Measurements from ENCODE around the gene IL23R.

GRCh38 chr1:67308136-67308535 is 141.9 kb downstream of the IL23R start:
- no peak for TF ChIP-seq CTCF (IDR thresholded peaks at IDR 0.05; ENCODE audit: insufficient read depth, low read length, poor library complexity, severe bottlenecking)
- TF ChIP-seq EZH2phosphoT487 (conservative IDR thresholded peaks at IDR 0.05; ENCODE audit: low read length), result no peak

All from SU-DHL-6 (cell line).